ENCODE data around the gene SLC9B2. TPM values are rescaled to one million over a fixed set of nuclear protein-coding genes. Genes with fewer than 3 reads are reported as not detected.

SLC9B2 gene
- polyA plus RNA-seq, 1 of the 3 experiments (the other 2 are of a cell fraction), result 11.2 TPM

DNA sequence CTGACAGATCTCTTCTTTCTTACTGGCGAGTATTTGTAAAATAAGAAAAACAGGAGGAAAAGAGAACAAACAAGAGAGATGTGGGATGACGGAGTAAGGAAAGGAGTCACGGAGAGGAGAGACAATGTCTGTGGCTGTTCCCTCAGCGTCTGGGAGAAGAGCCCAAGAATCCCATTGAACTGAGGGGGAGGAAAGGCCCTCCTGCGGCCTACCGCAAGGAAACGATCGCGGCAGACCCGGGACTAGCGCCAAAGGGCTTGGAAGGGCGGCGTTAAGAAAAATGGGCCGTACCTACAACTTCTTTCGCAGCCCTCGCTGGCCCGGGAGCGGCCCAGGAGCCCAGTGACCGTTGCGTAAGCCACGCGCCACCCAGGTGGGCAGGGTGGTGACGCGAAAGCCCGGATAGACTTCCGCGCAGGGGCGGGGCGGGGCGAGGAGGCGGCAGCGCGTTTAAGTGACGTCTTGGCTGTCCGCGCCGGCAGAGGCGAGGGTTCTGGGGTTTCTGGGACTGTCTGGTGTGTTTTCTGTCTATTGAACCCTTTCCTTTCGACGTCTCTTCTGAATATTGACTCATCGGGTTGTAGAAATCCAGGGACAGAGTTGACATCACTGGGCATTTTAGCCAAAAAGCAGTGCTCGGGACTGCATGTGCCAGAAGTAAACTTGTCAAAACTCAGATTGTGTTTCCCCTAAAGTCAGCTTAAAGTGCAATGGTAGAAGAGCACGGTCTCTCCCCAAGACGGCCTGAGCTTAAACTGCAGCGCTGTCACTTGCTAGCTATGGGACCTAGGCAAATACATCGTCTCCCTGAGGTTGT, 57.0 kb downstream of the SLC9B2 start, which contains the start of gene SLC9B1 (continued):
- TF ChIP-seq RXRA (IDR thresholded peaks at IDR 0.05; ENCODE audit: borderline replicate concordance, low read depth) (no peak), MEF2A (IDR thresholded peaks at IDR 0.05; ENCODE audit: borderline replicate concordance, low read depth) (no peak), TAF1 (IDR thresholded peaks at IDR 0.05; ENCODE audit: borderline replicate concordance, low read depth, low read length) (peak; percentile 58; the same call in 1 of the 2 replicates), MXI1 (IDR thresholded peaks at IDR 0.05; ENCODE audit: low read depth, low read length) (no peak), POLR2AphosphoS5 (IDR thresholded peaks at IDR 0.05; ENCODE audit: low read depth, low read length) (peak; percentile 82), FOXJ3 (CRISPR knock-in tag; IDR thresholded peaks at IDR 0.05) (no peak), YY1 (IDR thresholded peaks at IDR 0.05; ENCODE audit: low read depth) (no peak), FOXM1 (IDR thresholded peaks at IDR 0.05; ENCODE audit: low read depth) (no peak), SIN3A (IDR thresholded peaks at IDR 0.05; ENCODE audit: borderline replicate concordance, low read depth, low read length) (peak; percentile 44; the same call in 1 of the 2 replicates), NFIC (IDR thresholded peaks at IDR 0.05; ENCODE audit: borderline replicate concordance) (peak; percentile 68), ELF1 (IDR thresholded peaks at IDR 0.05) (peak; percentile 89), GATA2 (CRISPR knock-in tag; IDR thresholded peaks at IDR 0.05) (no peak)
- TF ChIP-seq, protein P1, sequence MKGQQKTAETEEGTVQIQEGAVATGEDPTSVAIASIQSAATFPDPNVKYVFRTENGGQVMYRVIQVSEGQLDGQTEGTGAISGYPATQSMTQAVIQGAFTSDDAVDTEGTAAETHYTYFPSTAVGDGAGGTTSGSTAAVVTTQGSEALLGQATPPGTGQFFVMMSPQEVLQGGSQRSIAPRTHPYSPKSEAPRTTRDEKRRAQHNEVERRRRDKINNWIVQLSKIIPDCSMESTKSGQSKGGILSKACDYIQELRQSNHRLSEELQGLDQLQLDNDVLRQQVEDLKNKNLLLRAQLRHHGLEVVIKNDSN (IDR thresholded peaks at IDR 0.05; ENCODE audit: borderline replicate concordance, low read depth), result peak; percentile 45; the same call in 1 of the 2 replicates
- TF ChIP-seq, protein P2, sequence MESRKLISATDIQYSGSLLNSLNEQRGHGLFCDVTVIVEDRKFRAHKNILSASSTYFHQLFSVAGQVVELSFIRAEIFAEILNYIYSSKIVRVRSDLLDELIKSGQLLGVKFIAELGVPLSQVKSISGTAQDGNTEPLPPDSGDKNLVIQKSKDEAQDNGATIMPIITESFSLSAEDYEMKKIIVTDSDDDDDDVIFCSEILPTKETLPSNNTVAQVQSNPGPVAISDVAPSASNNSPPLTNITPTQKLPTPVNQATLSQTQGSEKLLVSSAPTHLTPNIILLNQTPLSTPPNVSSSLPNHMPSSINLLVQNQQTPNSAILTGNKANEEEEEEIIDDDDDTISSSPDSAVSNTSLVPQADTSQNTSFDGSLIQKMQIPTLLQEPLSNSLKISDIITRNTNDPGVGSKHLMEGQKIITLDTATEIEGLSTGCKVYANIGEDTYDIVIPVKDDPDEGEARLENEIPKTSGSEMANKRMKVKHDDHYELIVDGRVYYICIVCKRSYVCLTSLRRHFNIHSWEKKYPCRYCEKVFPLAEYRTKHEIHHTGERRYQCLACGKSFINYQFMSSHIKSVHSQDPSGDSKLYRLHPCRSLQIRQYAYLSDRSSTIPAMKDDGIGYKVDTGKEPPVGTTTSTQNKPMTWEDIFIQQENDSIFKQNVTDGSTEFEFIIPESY (IDR thresholded peaks at IDR 0.05; ENCODE audit: borderline replicate concordance, low read depth), result no peak; the same call in 1 of the 2 replicates
- TF ChIP-seq, protein P3, sequence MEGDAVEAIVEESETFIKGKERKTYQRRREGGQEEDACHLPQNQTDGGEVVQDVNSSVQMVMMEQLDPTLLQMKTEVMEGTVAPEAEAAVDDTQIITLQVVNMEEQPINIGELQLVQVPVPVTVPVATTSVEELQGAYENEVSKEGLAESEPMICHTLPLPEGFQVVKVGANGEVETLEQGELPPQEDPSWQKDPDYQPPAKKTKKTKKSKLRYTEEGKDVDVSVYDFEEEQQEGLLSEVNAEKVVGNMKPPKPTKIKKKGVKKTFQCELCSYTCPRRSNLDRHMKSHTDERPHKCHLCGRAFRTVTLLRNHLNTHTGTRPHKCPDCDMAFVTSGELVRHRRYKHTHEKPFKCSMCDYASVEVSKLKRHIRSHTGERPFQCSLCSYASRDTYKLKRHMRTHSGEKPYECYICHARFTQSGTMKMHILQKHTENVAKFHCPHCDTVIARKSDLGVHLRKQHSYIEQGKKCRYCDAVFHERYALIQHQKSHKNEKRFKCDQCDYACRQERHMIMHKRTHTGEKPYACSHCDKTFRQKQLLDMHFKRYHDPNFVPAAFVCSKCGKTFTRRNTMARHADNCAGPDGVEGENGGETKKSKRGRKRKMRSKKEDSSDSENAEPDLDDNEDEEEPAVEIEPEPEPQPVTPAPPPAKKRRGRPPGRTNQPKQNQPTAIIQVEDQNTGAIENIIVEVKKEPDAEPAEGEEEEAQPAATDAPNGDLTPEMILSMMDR (IDR thresholded peaks at IDR 0.05), result no peak
